COR-L47 (cell line): ENCODE data around the gene ALDH4A1.

Experiments
- DNase-seq: peaks from one replicate; lab custom pipeline; 2025; lab: John Stamatoyannopoulos, UW

Gene ALDH4A1

GRCh38 chr1:18902523-18903290 lies at the start of gene ALDH4A1:
TSS of gene ALDH4A1 (minus strand) at chr1:18902555. CDS start at chr1:18902523, 32 bp downstream.
- peak; percentile 91 for DNase-seq

GRCh38 chr1:18951818-18952391 lies 49.5 kb upstream of the ALDH4A1 start:
- no peak for DNase-seq

- no peak for DNase-seq
Measured at GRCh38 chr1:18951416-18951815, 49.1 kb upstream of the ALDH4A1 start.

GRCh38 chr1:18950401-18951026 lies 48.2 kb upstream of the ALDH4A1 start:
- DNase-seq = no peak

GRCh38 chr1:18949686-18950400 lies 47.5 kb upstream of the ALDH4A1 start:
- no peak for DNase-seq

GRCh38 chr1:18948913-18949685 lies 46.7 kb upstream of the ALDH4A1 start:
- DNase-seq = no peak

- DNase-seq = no peak
Measured at GRCh38 chr1:18948048-18948912, 45.9 kb upstream of the ALDH4A1 start.

- DNase-seq = no peak
Measured at GRCh38 chr1:18947570-18947969, 45.2 kb upstream of the ALDH4A1 start.

- no peak for DNase-seq
Measured at GRCh38 chr1:18946550-18947381, 44.4 kb upstream of the ALDH4A1 start.

GRCh38 chr1:18945401-18945849 lies 43.1 kb upstream of the ALDH4A1 start:
- no peak for DNase-seq

GRCh38 chr1:18944810-18945209 lies 42.5 kb upstream of the ALDH4A1 start:
- no peak for DNase-seq

- no peak for DNase-seq
Measured at GRCh38 chr1:18943914-18944572, 41.7 kb upstream of the ALDH4A1 start.

- no peak for DNase-seq
Measured at GRCh38 chr1:18943162-18943561, 40.8 kb upstream of the ALDH4A1 start.

- no peak for DNase-seq
Measured at GRCh38 chr1:18942340-18942739, 40.0 kb upstream of the ALDH4A1 start.

- no peak for DNase-seq
Measured at GRCh38 chr1:18941221-18942141, 39.1 kb upstream of the ALDH4A1 start.

- no peak for DNase-seq
Measured at GRCh38 chr1:18940303-18941020, 38.1 kb upstream of the ALDH4A1 start.
